GM18858 (cell line): ENCODE results near the gene EVA1A.
"Not testable (repeated sequence)": the region's sequence is repeated elsewhere in the genome, so short reads cannot be mapped to it uniquely, and the experiment has no call there.

Experiments
- ATAC-seq: cut with Tn5 transposase; IDR thresholded peaks from one replicate; pipeline ENCODE4 v1.9.1; 2021; ENCODE audit not compliant: unreplicated experiment

EVA1A gene

DNA sequence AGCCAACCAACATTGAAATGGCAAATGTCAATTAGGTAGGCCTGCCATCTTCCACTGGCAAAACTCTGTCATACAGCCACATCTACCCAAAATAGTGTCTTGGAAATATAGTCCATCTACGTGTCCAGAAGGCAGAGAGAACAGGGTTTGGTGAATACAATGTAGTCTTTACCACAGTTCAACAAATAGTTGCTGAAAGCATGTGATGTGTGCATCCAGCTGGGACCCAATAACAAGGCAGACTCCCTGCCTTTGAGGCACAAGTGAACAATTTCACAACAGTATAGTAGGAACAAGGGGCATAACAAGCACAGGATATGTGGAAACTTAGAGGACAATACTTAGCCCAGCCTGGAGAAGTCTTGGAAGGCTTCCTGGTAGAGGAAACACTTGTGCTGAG, 72.6 kb downstream of the EVA1A start:
- ATAC-seq, result no peak

DNA sequence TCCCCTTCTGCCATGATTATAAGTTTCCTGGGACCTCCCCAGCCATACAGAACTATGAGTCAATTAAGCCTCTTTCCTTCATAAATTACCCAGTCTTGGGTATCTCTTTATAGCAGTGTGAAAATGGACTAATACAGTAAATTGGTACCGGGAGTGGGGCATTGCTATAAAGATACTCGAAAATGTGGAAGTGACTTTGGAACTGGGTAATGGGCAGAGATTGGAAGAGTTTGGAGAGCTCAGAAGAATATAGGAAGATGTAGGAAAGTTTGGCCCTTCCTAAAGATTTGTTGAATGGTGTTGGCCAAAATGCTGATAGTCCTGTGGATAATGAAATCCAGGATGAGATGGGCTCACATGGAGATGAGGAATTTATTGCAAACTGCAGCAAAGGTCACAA, 74.0 kb downstream of the EVA1A start:
- not testable (repeated sequence) for ATAC-seq

DNA sequence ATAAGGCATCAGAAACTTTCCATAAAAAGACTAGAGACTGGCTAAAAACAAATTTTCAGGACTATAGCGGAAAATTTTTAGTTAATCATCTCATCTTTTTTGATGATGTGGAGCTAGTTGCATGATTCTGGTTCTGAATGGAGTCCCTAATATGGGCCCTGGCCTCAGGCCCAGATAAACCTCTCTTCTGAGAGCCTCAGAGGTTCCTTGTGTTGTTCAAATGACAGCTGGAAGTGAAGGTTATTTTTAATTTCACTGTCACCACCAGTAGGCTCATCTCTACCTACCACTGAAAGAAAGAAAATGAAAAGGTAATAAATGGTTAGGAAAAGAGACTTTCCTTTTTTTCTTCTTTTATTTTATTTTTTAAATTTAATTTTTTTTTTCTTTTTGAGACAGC, 75.9 kb downstream of the EVA1A start:
- no peak for ATAC-seq

DNA sequence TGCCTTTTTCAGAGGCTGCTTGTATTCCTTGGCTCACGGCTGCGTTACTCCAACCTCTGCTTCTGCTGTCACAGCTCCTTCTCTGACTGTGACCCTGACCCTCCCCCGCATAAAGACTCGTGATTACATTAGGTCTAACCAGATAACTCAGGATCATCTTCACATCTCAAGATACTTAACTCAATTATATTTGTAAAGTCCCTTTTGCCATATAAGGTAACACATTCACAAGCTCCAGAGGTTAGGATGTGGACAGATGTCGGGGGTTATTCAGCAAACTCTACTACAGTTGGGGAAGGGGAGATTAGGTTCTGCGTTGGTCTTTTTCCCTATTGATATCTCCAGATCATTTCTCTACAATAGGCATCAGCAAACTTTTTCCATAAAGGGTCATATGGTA, 76.9 kb downstream of the EVA1A start:
- ATAC-seq, result no peak

DNA sequence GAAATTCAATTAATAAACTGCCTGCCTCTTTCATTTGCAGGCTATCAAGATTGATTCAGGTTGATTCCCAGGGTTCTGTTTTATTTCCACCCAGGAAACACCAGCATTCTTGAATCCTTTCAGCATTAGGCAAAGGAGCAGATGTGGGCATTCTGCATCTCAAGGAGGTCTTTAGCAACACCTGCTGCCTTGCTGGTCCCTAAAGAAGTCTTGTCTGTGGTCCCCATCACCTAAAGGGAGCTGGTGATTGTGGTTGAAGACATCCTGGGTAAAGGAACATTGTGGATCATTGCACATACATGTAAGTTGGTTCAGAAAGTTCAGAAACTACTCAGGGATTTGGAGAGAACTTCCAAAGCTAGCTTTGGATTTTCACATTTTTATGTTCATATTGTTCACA, 78.3 kb downstream of the EVA1A start:
- no peak for ATAC-seq

DNA sequence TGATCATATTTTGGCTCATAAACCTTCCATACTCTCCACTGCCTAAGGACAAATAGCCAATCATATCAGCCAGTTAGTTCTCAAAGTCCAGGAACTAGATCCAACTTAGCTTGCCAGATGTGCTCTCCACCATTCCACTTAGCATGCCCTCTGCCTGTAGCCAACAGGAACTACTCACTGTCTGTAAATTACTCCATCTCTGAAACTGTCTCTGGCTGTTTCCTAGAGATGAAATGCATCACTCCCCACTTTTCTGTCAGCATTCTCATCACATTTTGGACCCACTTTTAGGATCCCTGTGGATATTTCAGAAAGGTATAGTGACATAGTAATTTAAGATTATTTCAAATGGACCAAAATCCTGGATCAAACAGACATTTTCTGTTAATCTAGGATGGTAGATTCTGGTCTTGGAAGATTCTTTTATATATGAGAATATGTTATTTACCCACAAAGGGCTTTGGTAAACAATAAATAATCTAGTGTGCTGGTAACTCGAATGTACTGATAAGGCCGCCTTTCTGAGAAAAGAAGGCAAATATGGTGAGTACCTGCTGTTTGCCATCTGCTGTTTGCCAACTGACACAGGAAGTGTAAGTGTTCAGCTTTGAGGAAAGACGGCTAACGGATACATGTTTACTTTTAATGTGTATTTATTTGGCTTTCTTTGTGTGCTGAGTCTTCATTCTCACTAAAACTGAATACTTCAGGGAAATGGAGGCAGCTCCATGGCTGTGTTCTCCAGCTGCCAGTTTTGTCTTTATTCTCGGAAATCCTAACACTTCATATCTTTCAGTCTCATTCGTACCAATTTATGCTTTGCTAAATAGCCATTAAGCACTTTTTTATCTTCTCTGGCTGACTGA, 79.5 kb downstream of the EVA1A start:
- ATAC-seq, result no peak

DNA sequence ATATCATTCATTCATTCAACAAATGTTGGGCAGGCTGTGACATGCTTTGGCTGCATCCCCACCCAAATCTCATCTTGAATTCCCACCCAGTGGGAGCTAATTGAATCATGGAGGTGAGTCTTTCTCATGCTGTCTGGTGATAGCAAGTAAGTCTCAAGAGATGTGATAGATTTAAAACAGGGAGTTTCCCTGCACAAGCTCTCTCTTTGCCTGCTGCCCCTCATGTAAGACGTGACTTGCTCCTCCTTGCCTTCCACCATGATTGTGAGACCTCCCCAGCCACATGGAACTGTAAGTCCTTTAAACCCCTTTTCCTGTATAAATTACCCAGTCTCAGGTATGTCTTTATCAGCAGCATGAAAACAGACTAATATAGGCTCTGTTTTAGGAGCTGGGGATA, 83.0 kb downstream of the EVA1A start:
- ATAC-seq, result not testable (repeated sequence)

DNA sequence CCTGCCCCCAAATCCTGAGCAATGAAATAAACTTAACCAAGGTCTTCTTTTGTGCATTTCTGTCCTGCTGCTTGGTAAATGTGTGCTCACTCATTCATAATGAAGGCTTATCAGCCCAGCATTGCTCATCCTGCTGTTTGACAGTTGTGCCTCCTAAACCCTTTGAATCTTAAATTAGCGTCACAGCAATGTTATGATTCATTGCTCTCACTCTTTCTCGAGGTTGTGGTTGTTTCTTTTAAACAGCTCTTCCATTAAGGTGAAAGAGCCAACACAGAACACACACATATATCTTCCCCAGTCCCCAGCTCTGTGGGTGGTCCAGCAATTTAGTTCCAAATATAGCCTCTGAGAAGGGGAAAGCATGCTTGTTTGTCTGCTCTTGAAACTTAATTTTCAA, 84.0 kb downstream of the EVA1A start:
- ATAC-seq, result no peak

DNA sequence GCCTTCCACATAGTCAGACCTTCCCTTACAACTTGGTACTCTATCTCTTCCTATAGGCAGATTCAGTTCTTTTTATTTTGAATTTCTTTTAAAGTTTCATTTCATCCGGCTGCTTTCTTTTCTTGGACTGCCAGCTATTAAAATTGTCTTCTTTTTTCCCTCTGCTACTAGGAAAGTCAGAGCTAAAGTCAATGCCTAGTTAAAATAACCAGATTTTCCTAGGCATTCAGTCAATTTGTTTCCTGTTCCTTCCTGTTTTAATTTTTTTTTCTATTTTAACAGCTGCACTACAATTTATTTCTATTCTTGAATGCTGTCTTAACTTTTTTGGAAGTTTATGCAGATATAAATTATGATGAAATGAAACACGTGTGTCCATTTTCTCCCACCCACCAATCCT, 84.8 kb downstream of the EVA1A start:
- no peak for ATAC-seq

DNA sequence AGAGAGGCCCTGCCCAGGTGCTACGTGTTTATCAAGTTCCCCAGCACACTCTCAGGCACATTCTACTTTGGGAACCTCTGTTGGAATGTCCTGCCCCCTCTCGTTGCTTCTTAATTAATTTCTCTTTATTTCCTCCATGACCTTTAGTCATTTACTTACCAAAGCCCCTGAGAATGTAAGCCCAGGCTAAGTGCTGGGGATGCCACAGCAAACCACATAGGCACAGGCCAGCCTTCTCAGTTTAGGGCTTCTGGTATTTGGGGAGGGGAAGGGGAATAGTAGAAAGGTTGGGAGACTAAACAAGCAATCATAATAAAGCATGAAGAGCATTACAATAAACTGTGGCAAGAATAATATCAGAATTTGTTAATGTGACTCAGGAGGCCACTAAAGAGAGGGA, 85.7 kb downstream of the EVA1A start:
- no peak for ATAC-seq

DNA sequence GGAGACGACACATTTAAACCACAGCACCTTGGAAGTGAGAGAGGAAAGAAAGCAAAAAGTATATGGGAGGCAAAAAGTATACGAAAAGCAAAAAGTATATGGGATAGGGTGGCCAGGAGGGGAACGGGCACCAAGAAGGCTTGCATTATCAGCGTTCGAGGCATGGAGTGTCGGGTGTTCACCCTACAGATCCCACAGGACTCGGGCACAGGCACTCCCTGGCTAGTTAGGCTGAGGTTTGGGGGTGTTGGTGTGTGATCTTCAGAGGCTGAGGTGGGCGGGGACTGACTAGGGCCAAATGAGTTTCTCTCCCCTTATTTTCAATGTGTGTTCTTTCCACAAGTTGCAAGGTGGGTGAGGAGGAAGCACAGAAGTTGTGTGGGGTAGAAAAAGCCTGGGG, 86.6 kb downstream of the EVA1A start:
- ATAC-seq, result no peak

DNA sequence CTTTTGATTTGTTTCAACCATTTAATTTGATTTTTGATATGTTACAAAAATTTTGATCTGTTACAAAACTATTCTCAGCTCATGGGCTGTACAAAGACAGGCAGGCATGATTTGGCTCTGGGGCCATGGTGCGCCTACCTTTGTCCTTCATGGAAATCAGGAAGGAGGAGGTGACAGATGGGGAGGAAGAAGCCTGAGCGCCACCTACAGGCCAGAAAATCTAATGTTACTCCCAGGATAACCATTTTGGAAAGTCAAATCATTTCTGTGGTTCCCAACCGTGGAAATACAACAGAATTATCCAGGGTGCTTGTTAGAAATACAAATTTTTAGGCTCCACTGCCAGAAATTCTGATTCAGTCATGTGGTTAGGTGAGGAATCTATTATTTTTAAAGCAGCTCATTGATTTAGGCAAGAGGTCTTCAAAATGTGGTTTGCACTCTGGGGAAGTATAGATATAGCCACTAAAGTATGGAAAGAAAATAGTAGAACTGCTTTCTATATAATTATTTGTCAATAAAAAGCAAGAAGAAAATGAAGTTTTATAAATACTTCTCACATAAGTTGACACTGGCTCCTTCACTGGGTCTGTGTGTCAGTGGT, 93.9 kb downstream of the EVA1A start:
- ATAC-seq, result no peak

DNA sequence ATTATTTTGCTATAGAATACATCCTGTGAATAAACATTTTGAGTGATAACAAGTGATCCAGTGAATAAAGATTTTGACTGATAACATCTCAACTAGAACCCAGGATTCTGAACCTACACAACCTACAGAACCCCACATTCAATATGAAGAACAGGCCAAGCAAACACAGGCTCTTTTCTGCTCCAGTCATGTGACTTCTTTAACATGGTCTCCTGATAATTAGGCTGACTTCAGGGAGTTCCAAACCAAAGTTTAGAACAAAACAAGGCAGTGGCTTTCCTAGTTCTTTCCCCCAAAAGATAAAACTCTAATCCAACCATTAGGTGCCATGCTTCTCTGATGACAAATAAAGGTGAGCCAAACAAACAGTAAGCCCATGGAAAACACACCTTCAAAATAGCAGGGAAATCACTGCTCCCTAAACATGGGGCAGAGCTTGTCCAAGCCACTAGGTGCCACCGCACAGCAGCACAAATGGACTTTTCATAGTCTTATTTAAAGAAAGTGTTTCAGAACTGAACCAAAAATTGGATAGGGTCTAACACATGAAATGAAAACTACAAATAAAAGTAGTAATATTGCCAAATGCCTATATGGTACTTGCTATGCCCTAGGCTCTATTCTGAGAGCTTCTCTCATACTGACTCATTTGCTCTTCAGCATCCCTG, 95.3 kb downstream of the EVA1A start:
- no peak for ATAC-seq

DNA sequence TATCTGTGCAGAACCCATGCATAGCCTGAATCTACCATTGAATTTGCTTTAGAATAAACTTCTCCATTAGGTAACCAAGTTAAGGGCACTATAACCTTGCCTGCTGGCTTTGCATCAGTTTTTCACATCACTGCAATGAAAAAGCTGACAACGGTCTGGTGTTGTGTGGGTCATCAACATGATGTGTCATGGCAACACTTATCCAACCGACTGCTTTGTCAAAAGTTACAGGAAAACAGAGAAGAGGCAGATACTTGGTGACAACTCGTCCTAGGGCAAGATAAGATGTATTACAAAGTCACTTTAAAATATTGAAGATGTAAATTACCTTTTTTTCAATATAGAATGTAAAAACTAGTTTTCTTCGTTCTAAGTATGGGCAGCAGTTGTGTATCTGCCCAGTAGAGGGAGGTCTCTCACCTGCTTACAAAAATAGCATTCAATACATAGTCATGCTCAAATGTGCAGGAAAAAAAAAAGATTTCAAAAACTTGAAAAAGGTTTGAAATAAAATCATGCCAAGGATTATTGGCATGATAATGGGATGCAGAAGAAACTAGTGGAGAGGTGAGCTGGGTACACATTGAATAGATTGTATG, 96.3 kb downstream of the EVA1A start:
- ATAC-seq, result peak; percentile 57

DNA sequence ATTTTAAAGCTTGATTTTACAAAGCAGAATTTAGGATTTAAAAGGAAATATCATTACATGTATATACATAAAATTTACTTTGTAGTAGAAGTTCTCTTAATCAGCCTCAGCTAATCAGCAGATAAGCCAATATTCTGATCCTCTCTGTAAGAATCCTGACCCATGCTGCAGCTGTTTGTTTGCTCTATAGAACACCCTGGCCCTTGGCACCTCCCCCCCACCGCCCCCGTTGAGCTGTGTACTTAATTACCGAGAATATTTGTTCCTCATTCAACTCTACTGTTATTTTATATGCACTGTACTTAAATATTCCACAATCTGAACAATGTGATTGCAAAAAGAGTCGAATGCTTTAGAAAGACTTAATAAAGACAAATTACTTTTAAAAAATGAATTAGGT, 98.0 kb downstream of the EVA1A start:
- no peak for ATAC-seq

DNA sequence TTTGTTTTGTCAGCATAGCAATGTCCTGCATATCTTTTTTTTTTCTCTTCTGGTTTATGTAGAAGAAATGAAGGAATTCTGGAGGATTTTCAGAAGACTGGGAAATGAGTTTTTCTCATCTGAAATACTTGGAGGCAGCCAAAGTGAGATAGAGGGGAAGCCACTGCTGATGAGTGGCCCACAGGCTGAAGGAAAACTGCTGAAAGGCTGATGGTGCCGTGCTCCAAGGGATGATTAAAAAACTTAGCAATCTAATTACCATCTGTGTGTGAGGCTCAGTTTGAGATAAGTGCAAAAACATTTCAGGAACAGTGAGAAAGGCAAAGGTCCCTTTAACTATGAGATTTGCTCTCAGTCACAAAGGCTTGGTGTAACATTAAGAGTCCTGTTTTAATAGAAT, 98.5 kb downstream of the EVA1A start:
- ATAC-seq, result no peak

DNA sequence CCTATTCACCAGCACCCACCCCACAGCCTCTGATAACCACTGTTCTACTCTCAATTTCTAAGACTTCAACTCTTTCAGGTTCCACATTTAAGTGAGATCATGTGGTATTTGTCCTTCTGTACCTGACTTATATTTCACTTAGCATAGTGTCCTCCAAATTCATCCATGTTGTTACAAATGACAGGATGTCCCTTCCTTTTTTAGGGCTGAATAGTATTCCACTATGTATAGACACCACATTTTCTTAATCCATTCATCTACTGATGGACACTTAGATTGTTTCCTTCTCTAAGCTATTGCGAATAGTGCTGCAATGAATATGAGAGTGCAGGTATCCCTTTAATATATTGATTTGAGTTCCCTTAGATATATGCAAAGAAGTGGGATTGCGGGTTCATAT, 100.1 kb downstream of the EVA1A start:
- no peak for ATAC-seq

DNA sequence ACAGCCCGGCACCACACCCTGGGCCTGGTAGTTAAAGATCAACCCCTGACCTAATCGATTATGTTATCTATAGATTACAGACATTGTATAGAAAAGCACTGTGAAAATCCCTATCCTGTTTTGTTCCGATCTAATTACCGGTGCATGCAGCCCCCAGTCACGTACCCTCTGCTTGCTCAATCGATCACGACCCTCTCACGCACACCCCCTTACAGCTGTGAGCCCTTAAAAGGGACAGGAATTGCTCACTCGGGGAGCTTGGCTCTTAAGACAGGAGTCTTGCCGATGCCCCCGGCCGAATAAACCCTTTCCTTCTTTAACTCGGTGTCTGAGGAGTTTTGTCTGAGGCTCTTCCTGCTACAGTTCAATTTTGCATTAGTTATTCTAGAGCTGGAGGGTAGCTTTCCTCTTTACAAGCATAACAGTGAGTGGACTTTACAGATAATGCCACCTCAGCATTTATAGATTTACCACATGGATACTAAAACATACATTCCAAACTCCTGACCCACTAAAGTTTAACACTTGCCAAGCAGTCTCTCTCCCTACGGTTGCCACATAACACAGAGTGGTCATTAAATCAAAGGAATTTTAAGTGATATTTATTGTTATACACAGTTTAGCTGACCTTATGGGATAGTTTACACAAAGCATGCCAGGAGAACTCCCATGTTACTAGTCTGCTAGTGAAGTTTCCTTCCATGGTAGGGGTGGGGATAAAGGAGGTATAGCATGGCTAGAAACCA, 101.0 kb downstream of the EVA1A start:
- no peak for ATAC-seq

DNA sequence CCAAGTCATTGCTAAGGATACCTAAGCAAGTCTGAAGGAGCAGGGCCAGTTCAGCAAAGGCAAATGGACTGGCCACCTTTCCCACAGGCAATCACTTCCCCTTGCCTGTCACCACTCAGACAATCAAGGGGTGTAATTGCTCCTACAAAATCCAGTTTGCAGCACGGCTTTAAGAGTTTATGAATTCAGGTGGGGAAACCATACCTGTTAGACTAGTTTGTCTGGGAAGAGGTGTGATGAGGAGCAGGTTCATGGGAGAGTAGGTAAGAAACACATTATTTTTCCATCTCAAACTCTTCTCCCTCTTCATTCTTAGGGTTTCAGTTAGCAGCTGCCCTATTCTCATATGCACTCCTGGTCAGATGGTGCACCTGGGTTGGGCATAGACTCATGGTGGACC, 102.5 kb downstream of the EVA1A start:
- ATAC-seq, result no peak

DNA sequence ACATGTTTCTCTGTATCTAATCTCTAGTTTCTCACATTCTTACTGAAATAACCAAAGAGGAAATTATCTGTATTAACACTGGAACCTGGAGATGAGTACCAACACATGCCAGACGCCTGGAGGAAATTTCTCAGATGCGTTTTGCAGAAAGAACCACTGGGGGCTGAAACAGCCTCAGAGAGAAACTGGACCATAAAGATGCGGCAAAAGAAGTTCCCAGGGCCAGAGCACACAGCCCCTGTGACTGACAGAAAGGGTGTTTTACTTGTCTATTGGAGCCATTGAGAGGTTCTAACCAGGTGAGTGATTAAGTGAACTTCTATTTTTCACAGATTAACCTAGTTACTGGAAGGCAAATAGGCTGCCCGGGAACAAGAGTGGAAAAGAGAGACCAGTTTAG, 103.9 kb downstream of the EVA1A start:
- no peak for ATAC-seq

DNA sequence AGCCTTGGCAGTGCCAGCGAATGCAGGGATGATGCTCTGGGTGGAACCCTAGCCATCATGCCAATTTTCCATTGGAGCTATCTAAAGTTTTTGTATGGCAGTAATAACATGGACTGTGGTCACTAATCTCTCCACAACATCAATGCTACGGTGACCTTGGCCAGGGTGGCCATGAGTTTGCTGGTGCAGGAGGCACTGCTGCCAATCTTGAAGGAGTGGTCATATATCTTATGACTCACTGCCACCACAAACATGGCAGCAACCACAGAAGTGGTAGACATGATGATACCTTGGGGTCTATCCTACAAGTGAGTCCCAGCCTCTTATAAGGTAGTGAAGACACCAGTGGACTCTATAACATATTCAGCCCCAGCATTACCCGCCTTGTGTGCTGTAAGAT, 104.6 kb downstream of the EVA1A start:
- no peak for ATAC-seq
